PFSK-1 (cell line): ENCODE results near the gene IER2.

Source experiments
- FOXP2 ChIP-seq: optimal IDR thresholded peaks from 2 replicates; pipeline ENCODE3; 2011; ENCODE audit warnings: borderline replicate concordance, control low read depth, inconsistent platforms; ENCODE audit not compliant: insufficient read depth; ENCODE audit errors: extremely low read length, extremely low read depth
- POLR2AphosphoS5 ChIP-seq: IDR thresholded peaks from 2 replicates; pipeline ENCODE4 v1.6.1; 2012; ENCODE audit warnings: low read depth, mild to moderate bottlenecking, control low read depth, low read length, moderate library complexity
- SIN3A ChIP-seq: IDR thresholded peaks from 2 replicates; pipeline ENCODE4 v1.6.1; 2012; ENCODE audit warnings: mild to moderate bottlenecking, low read length, moderate library complexity, borderline replicate concordance; ENCODE audit not compliant: insufficient read depth
- TAF1 ChIP-seq: IDR thresholded peaks from 2 replicates; pipeline ENCODE4 v1.6.1; 2012; ENCODE audit warnings: low read length, control low read depth, borderline replicate concordance; ENCODE audit not compliant: insufficient read depth
- TF ChIP-seq, protein P1 (sequence below), 2 experiments: IDR thresholded peaks; 2 replicates each; pipeline versions ENCODE4 v1.6.1 to v1.8.0; 2011 to 2012; ENCODE audit warnings: low read depth in 2 of 2, low read length in 2 of 2, control low read depth in 1 of 2, inconsistent platforms in 1 of 2, mild to moderate bottlenecking in 1 of 2, moderate library complexity in 1 of 2; ENCODE audit not compliant: insufficient read depth in 1 of 2

Gene IER2

DNA sequence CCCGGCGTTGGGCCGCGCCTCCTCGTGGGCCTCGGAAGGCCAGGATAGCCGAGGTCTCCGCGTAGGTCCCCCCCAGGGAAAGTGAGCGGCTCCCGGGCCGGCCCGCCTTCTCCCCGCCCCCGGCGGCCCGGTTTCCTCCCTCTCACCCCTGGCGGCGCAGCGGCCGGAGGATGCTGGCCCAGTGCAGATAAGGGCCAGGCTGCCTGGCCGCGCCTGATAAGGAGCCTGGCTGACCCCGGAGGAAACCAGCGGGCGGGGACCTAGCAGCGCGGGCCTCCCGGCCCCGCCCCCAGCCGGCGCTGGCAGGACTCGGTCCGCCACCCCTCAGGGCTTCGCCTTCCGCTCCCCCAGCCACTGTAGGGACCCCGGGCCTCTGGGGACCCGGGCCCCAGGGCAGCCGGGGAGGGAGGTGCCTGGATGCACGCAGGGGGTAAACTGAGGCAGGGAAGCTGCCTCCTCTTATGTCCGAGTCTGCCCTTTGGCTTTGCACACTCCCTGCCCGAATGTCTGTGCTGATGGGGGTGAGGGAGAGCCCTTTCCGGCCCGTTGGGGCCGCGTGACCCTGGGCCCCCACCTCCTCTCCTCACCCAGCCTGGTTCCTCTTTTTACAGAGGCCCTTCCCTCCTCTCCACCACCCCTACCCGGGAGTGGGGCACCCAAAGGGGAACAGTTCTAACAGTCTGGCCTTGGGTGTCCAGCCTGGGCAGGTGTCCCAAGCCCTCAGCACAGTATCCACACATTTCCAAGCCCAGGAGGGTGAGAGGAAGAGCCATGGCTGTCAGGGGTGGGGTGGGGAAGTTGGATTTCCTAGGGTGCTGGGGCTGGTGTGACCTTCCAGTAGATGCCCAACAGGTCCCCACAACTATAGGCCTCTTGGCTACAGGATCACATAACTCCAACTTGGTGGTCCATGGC is 47.3 kb upstream of the IER2 start, which contains the start of gene LYL1:
LYL1 (minus strand) TSS at position 193 of the 915 bp plus-strand sequence. CDS start 1,687 bp downstream, outside the sequence.
- TF ChIP-seq FOXP2 (peak; percentile 57), TAF1 (no peak)

DNA sequence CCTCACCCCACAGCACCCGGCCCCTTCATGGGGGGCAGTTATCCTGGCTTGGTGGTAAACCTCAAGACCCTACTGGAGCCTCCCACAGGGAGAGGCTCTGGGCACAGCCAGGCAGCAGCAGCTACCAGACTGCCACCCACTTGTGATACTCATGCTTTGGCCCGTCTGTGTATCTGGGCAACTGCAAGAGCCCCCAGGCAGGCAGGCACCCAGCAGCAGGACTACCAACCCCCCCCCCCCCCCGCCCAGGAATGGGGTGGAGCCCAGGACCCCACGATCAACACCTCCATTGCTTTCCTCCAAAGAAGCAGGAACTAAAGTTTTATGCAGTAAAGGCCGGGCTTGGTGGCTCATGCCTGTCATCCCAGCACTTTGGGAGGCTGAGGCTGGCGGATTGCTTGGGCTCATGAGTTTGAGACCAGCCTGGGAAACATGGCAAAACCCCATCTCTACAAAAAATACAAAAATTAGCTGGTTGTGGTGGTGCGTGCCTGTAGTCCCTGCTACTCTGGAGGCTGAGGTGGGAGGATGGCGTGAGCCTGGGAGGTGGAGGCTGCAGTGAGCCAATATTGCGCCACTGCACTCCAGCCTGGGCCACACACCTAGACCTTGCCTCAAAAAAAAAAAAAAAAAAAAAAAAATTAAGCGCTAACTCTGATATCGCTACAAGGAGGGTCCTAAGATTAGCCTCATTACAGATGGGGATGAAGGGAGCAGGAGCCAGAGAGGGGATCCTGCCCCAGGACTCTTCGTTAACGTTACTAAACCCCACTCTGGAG is 46.4 kb upstream of the IER2 start:
- TF ChIP-seq POLR2AphosphoS5 (no peak), SIN3A (no peak), TAF1 (no peak), FOXP2 (no peak)
- TF ChIP-seq, protein P1, sequence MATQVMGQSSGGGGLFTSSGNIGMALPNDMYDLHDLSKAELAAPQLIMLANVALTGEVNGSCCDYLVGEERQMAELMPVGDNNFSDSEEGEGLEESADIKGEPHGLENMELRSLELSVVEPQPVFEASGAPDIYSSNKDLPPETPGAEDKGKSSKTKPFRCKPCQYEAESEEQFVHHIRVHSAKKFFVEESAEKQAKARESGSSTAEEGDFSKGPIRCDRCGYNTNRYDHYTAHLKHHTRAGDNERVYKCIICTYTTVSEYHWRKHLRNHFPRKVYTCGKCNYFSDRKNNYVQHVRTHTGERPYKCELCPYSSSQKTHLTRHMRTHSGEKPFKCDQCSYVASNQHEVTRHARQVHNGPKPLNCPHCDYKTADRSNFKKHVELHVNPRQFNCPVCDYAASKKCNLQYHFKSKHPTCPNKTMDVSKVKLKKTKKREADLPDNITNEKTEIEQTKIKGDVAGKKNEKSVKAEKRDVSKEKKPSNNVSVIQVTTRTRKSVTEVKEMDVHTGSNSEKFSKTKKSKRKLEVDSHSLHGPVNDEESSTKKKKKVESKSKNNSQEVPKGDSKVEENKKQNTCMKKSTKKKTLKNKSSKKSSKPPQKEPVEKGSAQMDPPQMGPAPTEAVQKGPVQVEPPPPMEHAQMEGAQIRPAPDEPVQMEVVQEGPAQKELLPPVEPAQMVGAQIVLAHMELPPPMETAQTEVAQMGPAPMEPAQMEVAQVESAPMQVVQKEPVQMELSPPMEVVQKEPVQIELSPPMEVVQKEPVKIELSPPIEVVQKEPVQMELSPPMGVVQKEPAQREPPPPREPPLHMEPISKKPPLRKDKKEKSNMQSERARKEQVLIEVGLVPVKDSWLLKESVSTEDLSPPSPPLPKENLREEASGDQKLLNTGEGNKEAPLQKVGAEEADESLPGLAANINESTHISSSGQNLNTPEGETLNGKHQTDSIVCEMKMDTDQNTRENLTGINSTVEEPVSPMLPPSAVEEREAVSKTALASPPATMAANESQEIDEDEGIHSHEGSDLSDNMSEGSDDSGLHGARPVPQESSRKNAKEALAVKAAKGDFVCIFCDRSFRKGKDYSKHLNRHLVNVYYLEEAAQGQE (IDR thresholded peaks at IDR 0.05; ENCODE audit: insufficient read depth in 1 of 2, low read depth in 2 of 2, low read length in 2 of 2) = no peak

DNA sequence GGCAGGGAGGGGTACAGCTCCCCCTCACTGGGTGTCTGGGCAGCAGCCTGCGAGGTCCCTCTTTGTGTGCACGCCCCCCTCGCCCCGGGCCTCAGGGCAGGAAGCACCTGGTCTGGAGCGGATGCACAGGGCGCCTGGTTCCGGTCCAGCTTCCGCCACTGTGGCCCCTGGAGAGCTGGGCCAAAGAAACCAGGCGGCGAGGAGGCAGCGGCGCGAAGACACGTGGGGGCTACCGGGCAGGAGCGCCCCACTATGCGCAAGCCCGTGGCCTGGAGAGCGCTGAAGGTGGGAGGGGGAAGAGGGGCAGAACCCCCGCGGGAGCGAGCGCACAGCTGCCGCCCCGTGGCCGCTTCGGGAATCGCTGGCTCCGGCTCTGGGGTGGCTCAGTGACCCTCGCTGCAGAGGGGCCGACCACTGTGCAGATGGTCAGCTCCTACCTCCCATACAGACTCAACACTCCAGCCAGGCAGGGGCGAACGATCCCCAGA is 45.8 kb upstream of the IER2 start:
- TF ChIP-seq, protein P1 (IDR thresholded peaks at IDR 0.05; ENCODE audit: insufficient read depth in 1 of 2, low read depth in 2 of 2, low read length in 2 of 2) = no peak
- TF ChIP-seq POLR2AphosphoS5 (no peak), TAF1 (no peak), FOXP2 (no peak), SIN3A (no peak)

DNA sequence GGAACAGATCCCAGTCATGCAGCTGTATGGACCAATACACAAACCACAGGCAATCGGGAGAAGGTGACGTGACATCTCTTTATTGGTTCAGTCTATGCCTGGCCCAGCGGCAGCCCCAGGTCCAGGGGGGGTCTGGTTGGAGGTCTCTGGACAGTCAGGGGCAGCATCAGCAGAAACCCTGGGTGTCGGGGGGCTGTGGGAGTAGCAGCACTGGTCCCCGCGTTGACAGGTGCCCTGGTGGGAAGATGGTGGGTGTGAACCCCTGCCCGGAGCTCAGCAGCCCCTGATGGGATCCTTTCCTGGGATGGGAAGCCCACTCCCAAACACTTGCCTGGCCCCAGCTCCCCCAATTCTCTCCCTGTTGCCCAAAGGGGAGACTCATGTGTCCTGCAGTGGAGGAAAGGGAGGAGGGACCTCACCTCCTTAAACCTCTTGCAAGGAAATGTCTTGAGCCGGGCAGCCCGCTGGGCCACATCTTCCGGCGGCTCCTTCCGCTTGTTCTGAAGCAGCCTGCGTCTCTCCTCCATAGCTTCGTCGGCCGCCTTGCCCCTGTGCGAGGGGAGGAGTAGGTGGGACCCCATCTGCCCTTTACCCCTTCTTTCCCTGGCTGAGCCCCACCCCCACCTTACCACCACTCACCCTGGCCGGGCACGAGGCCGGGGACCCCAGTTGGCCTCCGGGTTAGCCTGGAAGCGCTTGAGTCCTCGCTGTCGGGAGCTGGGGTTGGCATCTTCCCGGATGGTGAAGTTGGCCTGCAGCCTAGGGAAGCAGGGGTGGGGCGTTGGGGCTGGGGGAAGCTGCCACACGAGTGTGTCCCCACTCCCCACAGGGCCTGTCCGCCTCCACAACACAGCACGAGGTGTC is 45.1 kb upstream of the IER2 start:
- TF ChIP-seq, protein P1 (IDR thresholded peaks at IDR 0.05; ENCODE audit: insufficient read depth in 1 of 2, low read depth in 2 of 2, low read length in 2 of 2) = no peak
- TF ChIP-seq FOXP2 = no peak
- no peak for TF ChIP-seq POLR2AphosphoS5
- TF ChIP-seq SIN3A = no peak
- no peak for TF ChIP-seq TAF1
